GM12878 (cell line): ENCODE results near the gene MS4A6E. TPM values are rescaled to one million over a fixed set of nuclear protein-coding genes. Genes with fewer than 3 reads are reported as not detected.

Experiments used
- ATAC-seq: fragments of 200-7000 bp; cut with Tn5 transposase; 3 replicates; pipeline ENCODE4 v1.9.1; 2020; ENCODE audit warnings: mild to moderate bottlenecking, moderate library complexity
- BruUV-seq: library from RNA; stranded (reverse); fragments of 400-500 nt; replicated peaks from 2 replicates; lab custom pipeline; 2021; lab: Mats Ljungman, UMichigan
- CTCF ChIA-PET: fragments of 300-600 bp; sonication (Branson Sonifier 250); formaldehyde crosslinking; extraction: SDS; loops from one replicate; lab custom pipeline; 2021; ENCODE audit warnings: inconsistent platforms; lab: Yijun Ruan, JAX
- POLR2A ChIA-PET: fragments of 350-600 bp; formaldehyde crosslinking; extraction: SDS; loops from one replicate; lab custom pipeline; 2021; ENCODE audit warnings: inconsistent platforms; lab: Charles Lee
- RAD21 ChIA-PET: fragments of 300-600 bp; sonication (Branson Sonifier 250); formaldehyde crosslinking; loops from one replicate; lab custom pipeline; 2023; ENCODE audit warnings: antibody characterized with exemption; ENCODE audit not compliant: unreplicated experiment; lab: Charles Lee
- SMC1A ChIA-PET: fragments of 300-600 bp; sonication (Branson Sonifier 250); formaldehyde crosslinking; loops from one replicate; lab custom pipeline; 2023; ENCODE audit not compliant: unreplicated experiment, uncharacterized antibody; lab: Charles Lee
- DNase-seq: peaks from one replicate; pipeline ENCODE4 v3.0.0-alpha.2; 2011; ENCODE audit warnings: low read depth, low spot score
- FAIRE-seq: peaks from 3 replicates; lab custom pipeline; 2011; peaks lifted over from hg19 to GRCh38; lab: Jason Lieb, UNC
- H2AFZ ChIP-seq: 2 replicates; pipeline ENCODE4 v1.6.0; 2011; ENCODE audit warnings: low read depth, low read length, control low read depth; ENCODE audit not compliant: control insufficient read depth
- H3K27ac ChIP-seq: 2 replicates; pipeline ENCODE4 v1.5.1; 2011; ENCODE audit warnings: control low read depth; ENCODE audit not compliant: control insufficient read depth, insufficient read depth
- H3K27me3 ChIP-seq, 2 experiments: replicated peaks in 1 of 2; 2 replicates each; pipeline versions ENCODE4 v1.6.0 to v1.6.1; 2011; ENCODE audit warnings: low read length in 1 of 2; ENCODE audit not compliant: control insufficient read depth in 2 of 2, insufficient read depth in 2 of 2
- H3K36me3 ChIP-seq, 2 experiments: 2 replicates each; pipeline ENCODE4 v1.5.1; 2011; ENCODE audit warnings: low read length in 1 of 2; ENCODE audit not compliant: control insufficient read depth in 2 of 2, insufficient read depth in 2 of 2
- H3K4me1 ChIP-seq: 2 replicates; pipeline ENCODE4 v1.6.1; 2011; ENCODE audit warnings: mild to moderate bottlenecking, low read length, moderate library complexity, mixed read lengths; ENCODE audit not compliant: control insufficient read depth, insufficient read depth
- H3K4me2 ChIP-seq: 2 replicates; pipeline ENCODE4 v1.6.0; 2011; ENCODE audit warnings: control low read depth; ENCODE audit not compliant: control insufficient read depth, insufficient read depth
- H3K4me3 ChIP-seq: fragments of 200-600 bp; sonication (generic); 2 replicates; pipeline ENCODE4 v1.5.1; 2016
- H3K79me2 ChIP-seq: 2 replicates; pipeline ENCODE4 v1.6.0; 2011; ENCODE audit warnings: low read length; ENCODE audit not compliant: control insufficient read depth, insufficient read depth
- H3K9ac ChIP-seq: 2 replicates; pipeline ENCODE4 v1.8.0; 2011; ENCODE audit warnings: low read length, control low read depth, mixed read lengths; ENCODE audit not compliant: control insufficient read depth, insufficient read depth
- H3K9me3 ChIP-seq: replicated peaks from 3 replicates; pipeline ENCODE4 v1.5.1; 2011; ENCODE audit warnings: mild to moderate bottlenecking, low read length; ENCODE audit not compliant: control insufficient read depth, insufficient read depth
- H4K20me1 ChIP-seq: 2 replicates; pipeline ENCODE4 v1.6.0; 2011; ENCODE audit not compliant: control insufficient read depth, insufficient read depth
- BMI1 ChIP-seq: fragments of 450-650 bp; IDR thresholded peaks from 2 replicates; pipeline ENCODE4 v1.6.1; 2016; ENCODE audit warnings: mild to moderate bottlenecking, moderate library complexity, borderline replicate concordance
- CBX5 ChIP-seq: sonication (generic); IDR thresholded peaks from 2 replicates; pipeline ENCODE4 v1.6.1; 2016; ENCODE audit warnings: low read depth, moderate library complexity, mild to moderate bottlenecking, inconsistent platforms
- ETV6 ChIP-seq, 2 experiments: fragments of 450-650 bp in 1 of 2; IDR thresholded peaks in 1 of 2; conservative IDR thresholded peaks in 1 of 2; 2 replicates each; pipeline ENCODE4 v1.6.1; 2014; ENCODE audit warnings: antibody characterized with exemption in 1 of 2, borderline replicate concordance in 1 of 2, low read depth in 1 of 2, mild to moderate bottlenecking in 1 of 2, moderate library complexity in 1 of 2
- HSF1 ChIP-seq: fragments of 150-350 bp; IDR thresholded peaks from 2 replicates; pipeline ENCODE4 v1.6.1; 2014; ENCODE audit warnings: mild to moderate bottlenecking, low read depth, low read length
- IRF4 ChIP-seq: IDR thresholded peaks from 2 replicates; pipeline ENCODE4 v1.6.1; 2011; ENCODE audit warnings: low read depth, low read length
- IRF5 ChIP-seq: fragments of 450-650 bp; IDR thresholded peaks from 2 replicates; pipeline ENCODE4 v1.6.1; 2017; ENCODE audit warnings: borderline replicate concordance
- JUND ChIP-seq: IDR thresholded peaks from 2 replicates; pipeline ENCODE4 v1.6.1; 2012; ENCODE audit warnings: low read depth, mild to moderate bottlenecking, low read length, improper control_type of control experiment, moderate library complexity
- KAT2A ChIP-seq: conservative IDR thresholded peaks from 2 replicates; pipeline ENCODE4 v1.6.1; 2011; ENCODE audit warnings: low read depth, low read length; ENCODE audit not compliant: control insufficient read depth
- KDM1A ChIP-seq: fragments of 200-600 bp; sonication (generic); IDR thresholded peaks from 2 replicates; pipeline ENCODE4 v1.6.1; 2016; ENCODE audit warnings: borderline replicate concordance
- NFYA ChIP-seq: IDR thresholded peaks from 2 replicates; pipeline ENCODE4 v1.6.1; 2011; ENCODE audit warnings: low read depth, mild to moderate bottlenecking, low read length, improper control_type of control experiment, borderline replicate concordance
- REST ChIP-seq: IDR thresholded peaks from 2 replicates; pipeline ENCODE4 v1.6.1; 2012; ENCODE audit warnings: mild to moderate bottlenecking, low read depth, low read length
- SMAD1 ChIP-seq: fragments of 450-650 bp; IDR thresholded peaks from 2 replicates; pipeline ENCODE4 v1.6.1; 2018; ENCODE audit warnings: mild to moderate bottlenecking, low read depth; ENCODE audit not compliant: partially characterized antibody
- YBX1 ChIP-seq: fragments of 450-650 bp; IDR thresholded peaks from 2 replicates; pipeline ENCODE4 v1.6.1; 2016; ENCODE audit warnings: antibody characterized with exemption
- WGBS: methylation state at CpG from one replicate; pipeline ENCODE4 v1.1.6; 2016; ENCODE audit warnings: low lambda C conversion rate; ENCODE audit not compliant: insufficient replicate concordance, insufficient coverage; ENCODE audit errors: missing lambda C conversion rate; 5-methylcytosine and 5-hydroxymethylcytosine counted together
- in situ Hi-C: fragments of 300-500 bp; cut with MboI; formaldehyde crosslinking; loops from 9 replicates; pipeline ENCODE4 v1.14.3; 2018; ENCODE audit warnings: mixed read lengths
- intact Hi-C: fragments of 100-400 bp; cut with micrococcal nuclease; formaldehyde crosslinking; loops from one replicate; pipeline ENCODE4 v1.14.2; 2022; ENCODE audit not compliant: unreplicated experiment
- polyA plus RNA-seq, 11 experiments: library from polyadenylated mRNA; depleted of rRNA in 4 of 11; unstranded in 6 of 11; stranded (reverse) in 5 of 11; fragments of >200 nt; fragmentation: Nextera tagmentation in 4 of 11; fragmentation: Illumina TruSeq in 1 of 11; extraction: Ambion mirVana in 4 of 11; extraction: Trizol in 1 of 11; gene quantifications; 1 replicate in 1 of 11; 2 replicates in 10 of 11; pipeline versions ENCODE4 v1.2.1 to v1.2.3, GENCODE V29; 2011 to 2016; ENCODE audit warnings: inconsistent platforms in 2 of 11, missing spikeins in 2 of 11, low read depth in 1 of 11
- total RNA-seq, 4 experiments: library from RNA; depleted of rRNA in 3 of 4; stranded (reverse); fragments of >200 nt in 3 of 4; fragmentation: Illumina TruSeq in 1 of 4; extraction: Trizol in 1 of 4; gene quantifications; 2 replicates each; pipeline versions ENCODE4 v1.2.1 to v1.2.3, GENCODE V29; 2013 to 2021

Gene MS4A6E
- total and polyA plus RNA-seq, 10 of the 15 experiments (the other 5 are each of a cell fraction or from before 2014, with no cell fraction given): 0.14 to 0.86 (median 0.47) TPM; not detected in 5

- no peaks in the 10 kb centered on the region for H3K27me3 ChIP-seq
- no peaks in the 10 kb centered on the region; the same call in 1 of the 3 replicates for H3K9me3 ChIP-seq
- CTCF ChIA-PET: interaction anchor here (0.8 kb wide), 1 partner anchor 15 kb away, joined by 3 read pairs; no protein-coding TSS in a partner anchor
- POLR2A ChIA-PET: no interaction called here
- RAD21 ChIA-PET: no interaction called here
- SMC1A ChIA-PET: interaction anchor here (1.0 kb wide), 1 partner anchor 16 kb away, joined by 3 read pairs; no protein-coding TSS in a partner anchor
- no peak overlapping the region for H3K9ac ChIP-seq
- whole genome bisulfite sequencing: 81% methylated on average over 2 of the region's 2 CpGs
- ATAC-seq (no peak), FAIRE-seq (no peak), DNase-seq (no peak)
- H3K79me2 ChIP-seq: no peaks in the 10 kb centered on the region
- no peak overlapping the region for H3K4me2 ChIP-seq
- intact Hi-C loops: no loop called here
- H3K4me1 ChIP-seq: no peaks in the 10 kb centered on the region
- no TSS peak for BruUV-seq
- no peak overlapping the region for H2AFZ ChIP-seq
- H3K4me3 ChIP-seq: no peak overlapping the region
- no peaks in the 10 kb centered on the region for H3K36me3 ChIP-seq
- no peaks in the 10 kb centered on the region for H4K20me1 ChIP-seq
- in situ Hi-C loops: no loop called here
- H3K27ac ChIP-seq: no peak overlapping the region
- TF ChIP-seq JUND (no peak), HSF1 (no peak), IRF5 (no peak), CBX5 (no peak), IRF4 (no peak), SMAD1 (no peak), ETV6 (conservative IDR thresholded peaks at IDR 0.05 in 1 of 2, IDR thresholded peaks at IDR 0.05 in 1 of 2; ENCODE audit: borderline replicate concordance in 1 of 2, low read depth in 1 of 2) (no peak), YBX1 (no peak), REST (no peak), BMI1 (no peak), KAT2A (no peak), KDM1A (no peak), NFYA (no peak)
Measured at GRCh38 chr11:60292145-60292544, 34.9 kb upstream of the MS4A6E start.
